Adrenal gland (tissue), 5 donors: ENCODE data around the gene UTF1.

Source experiments
- CTCF ChIP-seq, 6 experiments: fragments of 450-650 bp in 4 of 6; fragments of 200-600 bp in 2 of 6; sonication (generic) in 1 of 6; IDR thresholded peaks; 1 replicate in 5 of 6; 2 replicates in 1 of 6; pipeline versions ENCODE4 v1.5.1 to v1.8.0; 2016 to 2021; ENCODE audit warnings: antibody characterized with exemption in 6 of 6, mild to moderate bottlenecking in 2 of 6, moderate library complexity in 1 of 6
- POLR2A ChIP-seq, 2 donors: fragments of 450-650 bp; IDR thresholded peaks; one replicate each; pipeline ENCODE4 v1.6.1; 2017; ENCODE audit warnings: antibody characterized with exemption in 2 of 2, mild to moderate bottlenecking in 2 of 2, moderate library complexity in 1 of 2
- donor health status: DM: no; HTN: no; CAD: no.

- no peak for TF ChIP-seq POLR2A (IDR thresholded peaks at IDR 0.05)
- no peak for TF ChIP-seq CTCF (IDR thresholded peaks at IDR 0.05)
Observed at GRCh38 chr10:133189256-133189655, 40.8 kb upstream of the UTF1 start.
